HepG2 (cell line): Measurements from ENCODE around the gene ZNF175. TPM values are rescaled to one million over a fixed set of nuclear protein-coding genes. Genes with fewer than 3 reads are reported as not detected.

Experiments
- CEBPZ ChIP-seq: IDR thresholded peaks from 2 replicates; pipeline ENCODE4 v1.6.1; 2012; ENCODE audit warnings: low read length, improper control_type of control experiment
- MLLT10 ChIP-seq: sonication (generic); formaldehyde crosslinking; IDR thresholded peaks from 2 replicates; pipeline ENCODE4 v1.4.0; 2020; ENCODE audit warnings: missing genetic modification reagents
- SOX13 ChIP-seq, 3 experiments: fragments of 450-650 bp in 1 of 3; sonication (generic) in 1 of 3; formaldehyde crosslinking in 1 of 3; IDR thresholded peaks in 2 of 3; conservative IDR thresholded peaks in 1 of 3; 2 replicates each; pipeline versions ENCODE4 v1.5.0 to v1.6.1; 2016 to 2020; ENCODE audit warnings: antibody characterized with exemption in 1 of 3, mild to moderate bottlenecking in 1 of 3, missing compliant biosample characterization in 1 of 3, missing genetic modification reagents in 1 of 3, moderate library complexity in 1 of 3
- TFAP4 ChIP-seq: sonication (generic); IDR thresholded peaks from 2 replicates; pipeline ENCODE4 v1.6.1; 2016; ENCODE audit warnings: low read depth, borderline replicate concordance
- TRAFD1 ChIP-seq: sonication (generic); formaldehyde crosslinking; IDR thresholded peaks from 2 replicates; pipeline ENCODE4 v1.5.1; 2020; ENCODE audit warnings: missing genetic modification reagents, mild to moderate bottlenecking, borderline replicate concordance
- ZNF530 ChIP-seq: sonication (generic); formaldehyde crosslinking; IDR thresholded peaks from 2 replicates; pipeline ENCODE4 v1.5.0; 2020; ENCODE audit warnings: low read depth, mild to moderate bottlenecking, missing genetic modification reagents
- polyA plus RNA-seq, 8 experiments: library from polyadenylated mRNA; depleted of rRNA in 3 of 8; stranded (reverse) in 7 of 8; unstranded in 1 of 8; fragments of >200 nt; fragmentation: Illumina TruSeq in 4 of 8; extraction: Trizol in 4 of 8; gene quantifications; 2 replicates each; pipeline versions ENCODE4 v1.2.1 to v1.2.3, GENCODE V29; 2011 to 2016; ENCODE audit warnings: low read depth in 4 of 8, missing spikeins in 1 of 8, mixed read lengths in 1 of 8; ENCODE audit not compliant: insufficient read depth in 1 of 8
- total RNA-seq, 5 experiments: library from RNA; depleted of rRNA; stranded (reverse); fragments of >200 nt; fragmentation: Illumina TruSeq; extraction: Trizol; gene quantifications; 2 replicates each; pipeline ENCODE4 v1.2.3, GENCODE V29; 2016; ENCODE audit warnings: low read depth in 1 of 5

ZNF175 gene
- total and polyA plus RNA-seq, 2 of the 13 experiments (the other 11 are each of a cell fraction or from before 2014, with no cell fraction given) = 1.2 to 1.5 TPM

GRCh38 chr19:51548891-51549305 is 22.2 kb upstream of the ZNF175 start (continued):
- TF ChIP-seq TRAFD1 (CRISPR knock-in tag) = no peak
- no peak for TF ChIP-seq ZNF530 (CRISPR knock-in tag)
- no peak for TF ChIP-seq MLLT10 (CRISPR knock-in tag)
- no peak for TF ChIP-seq CEBPZ
- no peak for TF ChIP-seq SOX13 (IDR thresholded peaks at IDR 0.05)
- TF ChIP-seq SOX13 (CRISPR knock-in tag; conservative IDR thresholded peaks at IDR 0.05 in 1 of 2, IDR thresholded peaks at IDR 0.05 in 1 of 2) = no peak
- no peak for TF ChIP-seq TFAP4
